H7 (cell line): ENCODE data around the gene CELF2. TPM values are rescaled to one million over a fixed set of nuclear protein-coding genes. Genes with fewer than 3 reads are reported as not detected.
A peak's percentile ranks its signal among the peaks of the same experiment; 100 is the strongest.

ENCODE experiments used
- DNase-seq: peaks from one replicate; pipeline ENCODE4 v3.0.0; 2012
- H3K27me3 ChIP-seq: 2 replicates; pipeline ENCODE4 v1.6.0; 2011; ENCODE audit warnings: mild to moderate bottlenecking, low read length; ENCODE audit not compliant: control insufficient read depth, insufficient read depth
- H3K36me3 ChIP-seq: replicated peaks from 2 replicates; pipeline ENCODE4 v1.5.1; 2011; ENCODE audit warnings: low read length; ENCODE audit not compliant: control insufficient read depth, insufficient read depth
- H3K4me3 ChIP-seq: 2 replicates; pipeline ENCODE4 v1.5.1; 2011; ENCODE audit warnings: low read depth, mild to moderate bottlenecking, control low read depth, low read length, moderate library complexity; ENCODE audit not compliant: insufficient read depth
- total RNA-seq: library from RNA; depleted of rRNA; stranded (reverse); fragments of >200 nt; shearing (Covaris generic); gene quantifications from 2 replicates; pipeline ENCODE4 v1.2.3, GENCODE V29; 2014

Gene CELF2
- total RNA-seq, 1 experiment from 2014 or later: 8.5 TPM

DNA sequence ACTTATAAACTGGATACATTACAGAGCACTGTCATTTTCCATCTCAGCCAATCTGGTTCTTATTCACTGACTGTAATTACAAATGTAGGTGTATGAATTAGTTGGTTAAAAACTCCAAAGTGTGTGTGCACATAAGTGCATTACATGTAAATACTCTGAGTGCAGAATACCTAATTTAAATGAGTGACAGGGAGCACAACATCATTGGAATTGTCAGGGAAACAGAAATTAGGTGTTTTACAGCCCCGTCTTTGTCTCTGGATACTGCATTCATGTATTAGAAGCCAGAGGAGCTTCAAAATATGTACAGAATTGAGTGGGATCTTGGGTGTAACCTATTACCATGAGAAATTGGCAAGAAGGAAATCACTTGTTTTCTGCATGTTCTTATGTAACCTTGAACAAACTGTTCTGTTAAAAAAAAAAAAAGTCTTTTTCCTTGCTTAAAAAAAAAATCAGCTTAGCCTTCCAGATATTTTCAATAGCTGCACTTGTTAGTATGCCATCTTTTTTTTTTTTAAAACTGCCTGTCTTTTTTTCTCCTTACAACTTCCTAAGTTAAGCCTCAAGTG, 31.1 kb downstream of the CELF2 start:
- Histone ChIP-seq H3K4me3 (no peak overlapping the region), H3K27me3 (no peaks in the 10 kb centered on the region), H3K36me3 (no peaks in the 10 kb centered on the region)
- no peak for DNase-seq

DNA sequence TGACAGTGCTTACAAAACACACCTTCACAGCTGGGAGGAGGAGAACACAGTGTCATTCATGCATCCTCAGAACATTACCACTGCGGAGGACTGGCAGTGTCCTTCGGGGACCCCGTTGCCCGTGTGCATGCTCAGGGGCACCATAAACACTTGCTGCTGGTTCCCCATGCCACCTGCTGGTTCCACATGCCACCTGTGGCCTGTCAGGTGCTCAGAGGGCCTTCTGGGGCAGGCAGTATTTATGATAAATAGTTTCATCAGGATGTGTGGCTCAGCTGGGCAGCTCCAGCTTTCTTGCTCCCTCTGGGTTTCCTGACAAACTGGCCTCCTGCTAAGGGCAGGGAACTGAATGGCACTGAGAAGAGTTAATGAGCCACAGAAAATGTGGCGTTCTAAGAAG, 32.1 kb downstream of the CELF2 start:
- Histone ChIP-seq H3K27me3 (no peaks in the 10 kb centered on the region), H3K4me3 (no peak overlapping the region), H3K36me3 (no peaks in the 10 kb centered on the region)
- DNase-seq: no peak

DNA sequence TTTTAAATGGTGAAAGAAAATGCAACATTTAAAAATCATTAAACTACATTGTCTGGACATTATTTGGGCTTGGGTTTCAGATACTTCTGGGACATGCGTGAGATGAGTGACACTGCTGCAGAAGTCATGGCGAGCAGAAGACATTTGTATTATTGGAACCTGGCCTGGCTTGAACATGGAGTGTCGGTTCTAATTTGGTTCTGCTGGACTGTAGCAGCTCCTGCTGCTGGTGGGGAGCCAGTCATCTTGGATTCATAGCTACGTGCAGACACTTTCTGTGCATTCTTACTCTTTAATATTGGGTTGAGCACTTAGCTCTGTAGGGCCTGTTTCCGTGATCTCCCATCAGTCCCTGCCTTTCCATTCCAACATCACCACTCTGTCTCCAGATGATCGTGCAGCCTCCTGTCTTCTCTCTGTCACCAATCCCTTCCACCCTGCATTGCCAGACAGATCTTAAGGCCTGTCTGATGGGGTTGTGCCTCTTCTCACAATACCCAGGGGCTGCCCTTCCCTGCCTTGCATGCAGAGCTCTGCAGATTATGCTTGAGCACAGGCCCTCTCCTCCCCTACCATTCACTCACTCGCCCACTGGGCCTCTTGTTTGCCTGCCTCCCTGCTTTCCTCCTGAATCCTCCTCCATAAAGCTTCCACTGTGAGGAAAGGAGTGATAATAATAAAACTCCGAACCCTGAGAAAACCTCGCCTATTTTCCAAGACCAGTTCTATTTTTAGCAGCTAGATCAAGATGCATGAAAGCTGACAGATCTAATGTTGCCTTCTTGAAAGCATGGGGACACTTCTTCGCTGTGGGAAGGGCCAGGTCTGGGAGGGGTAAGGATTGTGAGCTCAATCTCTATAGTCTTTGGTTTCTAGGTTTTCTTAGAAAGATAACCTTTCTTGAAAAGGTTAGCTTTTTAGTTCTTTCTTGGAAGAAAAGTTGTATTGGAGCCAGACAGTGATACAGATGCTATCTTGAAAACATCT, 32.9 kb downstream of the CELF2 start:
- Histone ChIP-seq H3K4me3 (no peak overlapping the region), H3K36me3 (no peaks in the 10 kb centered on the region), H3K27me3 (no peaks in the 10 kb centered on the region)
- DNase-seq: no peak

DNA sequence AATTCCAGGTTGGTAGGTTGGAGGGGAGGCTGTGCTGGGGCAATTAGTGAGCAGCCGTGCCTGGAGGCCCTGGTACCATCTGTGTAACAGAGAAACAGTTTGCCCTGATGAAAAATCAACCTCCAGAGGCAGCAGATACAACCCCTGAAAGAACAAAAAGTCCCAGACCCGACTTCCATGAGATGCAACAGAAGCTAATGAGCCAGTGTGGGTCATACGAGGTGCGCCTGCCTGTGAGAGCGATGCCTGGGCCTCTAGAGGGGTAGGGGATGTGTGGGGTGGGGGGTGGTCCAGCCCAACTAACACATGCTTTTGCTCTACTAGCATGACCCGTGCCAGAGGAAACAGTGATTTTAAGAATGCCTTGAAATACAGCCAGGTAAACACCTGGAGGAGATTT, 39.3 kb downstream of the CELF2 start:
- Histone ChIP-seq H3K4me3 (no peak overlapping the region), H3K36me3 (no peaks in the 10 kb centered on the region), H3K27me3 (no peaks in the 10 kb centered on the region)
- peak; percentile 26 for DNase-seq

DNA sequence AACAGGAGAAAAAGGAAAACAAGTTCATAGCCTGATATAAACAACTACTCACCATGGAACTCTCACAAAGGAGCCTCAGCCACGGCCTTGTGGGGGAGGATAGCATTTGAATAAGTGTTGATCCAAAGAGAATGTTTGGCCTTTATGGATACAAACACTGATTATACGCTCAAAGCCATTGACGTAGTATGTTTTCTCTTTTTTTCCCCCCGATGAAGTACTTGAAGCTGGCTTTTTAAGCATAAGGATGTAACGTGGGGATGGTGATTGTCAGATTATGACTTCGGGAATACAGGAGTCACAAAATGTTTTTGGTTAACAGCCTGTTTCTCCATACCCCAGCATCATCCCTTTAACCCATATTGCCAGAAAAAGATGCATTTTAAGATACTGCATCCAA, 39.8 kb downstream of the CELF2 start:
- DNase-seq: no peak
- no peaks in the 10 kb centered on the region for H3K27me3 ChIP-seq
- no peaks in the 10 kb centered on the region for H3K36me3 ChIP-seq
- no peak overlapping the region for H3K4me3 ChIP-seq

DNA sequence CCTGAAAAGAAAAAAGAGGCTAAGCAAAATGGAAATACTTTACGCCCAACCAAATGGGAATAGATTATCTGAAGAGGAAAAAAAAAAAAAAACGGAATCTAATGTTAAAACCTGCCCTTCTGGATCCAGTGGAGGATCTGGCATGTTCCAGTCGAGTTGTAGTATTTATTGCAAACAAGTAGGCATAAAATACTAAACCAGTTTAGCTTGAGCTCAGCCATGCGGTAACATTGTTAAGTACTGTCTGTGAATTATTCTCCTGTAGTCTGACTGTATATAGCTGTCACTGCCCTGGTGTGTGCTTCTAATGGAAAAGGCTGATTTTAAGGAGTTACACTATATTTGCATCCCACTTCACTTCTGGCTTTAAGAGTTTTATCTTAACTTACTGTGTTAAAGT, 40.3 kb downstream of the CELF2 start:
- DNase-seq: no peak
- no peaks in the 10 kb centered on the region for H3K27me3 ChIP-seq
- no peak overlapping the region for H3K4me3 ChIP-seq
- H3K36me3 ChIP-seq: no peaks in the 10 kb centered on the region

DNA sequence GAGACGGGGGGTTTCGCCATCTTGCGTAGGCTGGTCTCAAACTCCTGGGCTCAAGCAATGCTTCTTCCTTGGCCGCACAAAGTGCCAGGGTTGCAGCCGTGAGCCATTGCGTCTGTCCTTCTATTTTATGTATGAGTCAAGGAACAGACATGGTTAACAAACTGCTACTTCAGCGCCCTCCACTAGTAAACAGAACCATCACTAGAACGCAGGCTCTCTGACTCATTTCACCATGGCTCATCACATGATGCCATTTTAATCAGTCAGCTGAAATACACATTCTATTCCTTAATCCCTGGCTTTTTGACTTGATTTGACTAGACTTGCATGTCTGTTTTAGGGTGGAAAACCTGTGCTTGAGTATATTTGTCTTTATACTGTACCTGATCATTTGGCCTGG, 41.3 kb downstream of the CELF2 start:
- no peak for DNase-seq
- no peak overlapping the region for H3K4me3 ChIP-seq
- H3K27me3 ChIP-seq: no peaks in the 10 kb centered on the region
- no peaks in the 10 kb centered on the region for H3K36me3 ChIP-seq

DNA sequence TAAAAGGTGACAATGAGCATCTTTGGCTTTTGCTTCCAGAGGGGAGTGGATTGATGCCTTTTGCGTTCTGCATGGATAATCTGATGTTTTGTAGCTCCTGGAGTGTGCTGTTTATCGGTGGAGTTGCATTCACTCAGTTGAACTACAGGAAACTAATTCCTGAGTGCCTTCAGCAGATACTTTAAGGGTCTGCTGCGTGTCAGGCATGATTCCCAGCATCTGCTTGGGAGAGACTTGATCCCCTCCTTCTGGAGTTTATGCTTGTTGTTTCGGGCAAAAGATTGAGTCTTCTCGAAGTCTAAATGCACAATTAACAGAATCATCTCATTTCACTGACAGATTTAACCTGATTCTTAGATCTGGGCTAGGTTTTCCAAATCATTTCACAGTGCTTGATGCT, 46.2 kb downstream of the CELF2 start:
- no peak for DNase-seq
- Histone ChIP-seq H3K36me3 (no peaks in the 10 kb centered on the region), H3K27me3 (no peaks in the 10 kb centered on the region), H3K4me3 (no peak overlapping the region)

DNA sequence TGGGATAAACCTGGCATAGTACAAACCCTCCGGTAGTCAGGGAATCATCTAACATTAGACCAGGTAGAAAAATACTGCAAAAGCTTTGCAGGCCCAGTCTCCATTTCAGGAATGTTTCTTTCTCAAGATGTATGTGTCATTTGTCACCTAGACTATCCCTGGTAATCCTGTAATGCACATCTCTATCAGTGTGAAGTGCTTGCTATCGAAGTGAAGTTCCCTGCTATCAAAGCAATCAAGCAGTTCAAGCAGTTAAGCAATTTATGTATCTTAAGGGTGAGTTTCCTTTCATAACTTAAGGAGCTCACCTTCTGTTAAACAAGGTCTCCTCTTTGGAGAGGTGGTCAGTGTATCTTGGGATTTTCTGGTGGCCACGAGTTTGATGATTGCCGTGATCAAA, 47.2 kb downstream of the CELF2 start:
- Histone ChIP-seq H3K4me3 (no peak overlapping the region), H3K27me3 (no peaks in the 10 kb centered on the region), H3K36me3 (no peaks in the 10 kb centered on the region)
- DNase-seq: no peak

DNA sequence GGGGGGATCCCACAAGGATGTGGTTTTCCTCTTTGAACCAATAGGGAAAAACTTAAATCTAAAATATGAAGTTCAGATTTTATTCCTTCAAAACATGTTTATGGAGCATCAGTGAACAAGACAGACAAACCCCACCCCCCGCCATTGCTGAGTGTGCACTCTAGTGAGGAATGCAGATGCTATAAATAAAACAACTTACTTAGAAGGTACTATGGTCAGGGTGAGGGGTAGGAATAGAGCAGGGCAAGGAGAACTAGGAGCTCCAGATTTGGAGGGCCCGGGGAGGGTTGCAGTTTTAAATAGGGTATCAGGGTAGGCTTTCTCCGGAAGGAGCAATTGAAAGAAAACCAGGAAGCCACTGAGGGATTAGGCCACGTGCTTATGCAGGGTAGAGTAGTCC, 47.9 kb downstream of the CELF2 start:
- Histone ChIP-seq H3K36me3 (no peaks in the 10 kb centered on the region), H3K27me3 (no peaks in the 10 kb centered on the region), H3K4me3 (no peak overlapping the region)
- DNase-seq: no peak

DNA sequence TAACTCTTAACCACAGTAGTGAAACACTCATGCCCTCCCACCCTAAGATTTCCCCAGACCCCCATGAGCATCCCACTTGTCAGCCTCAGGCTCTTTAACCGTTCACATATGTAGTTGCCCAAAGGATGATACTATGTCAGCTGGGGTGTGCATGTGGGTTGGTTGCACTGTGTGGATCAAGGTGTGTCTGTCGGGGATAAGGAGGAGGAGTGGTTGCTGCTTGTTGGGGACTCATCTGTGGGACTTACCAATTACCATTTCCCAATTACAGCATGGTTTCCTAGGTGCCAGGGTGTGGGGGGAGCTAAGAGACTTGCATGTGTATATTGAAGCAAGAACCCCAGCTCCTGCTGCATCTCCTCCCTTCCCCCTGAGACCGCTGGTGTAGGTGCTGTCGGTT, 48.8 kb downstream of the CELF2 start:
- Histone ChIP-seq H3K36me3 (no peaks in the 10 kb centered on the region), H3K4me3 (no peak overlapping the region), H3K27me3 (no peaks in the 10 kb centered on the region)
- no peak for DNase-seq

DNA sequence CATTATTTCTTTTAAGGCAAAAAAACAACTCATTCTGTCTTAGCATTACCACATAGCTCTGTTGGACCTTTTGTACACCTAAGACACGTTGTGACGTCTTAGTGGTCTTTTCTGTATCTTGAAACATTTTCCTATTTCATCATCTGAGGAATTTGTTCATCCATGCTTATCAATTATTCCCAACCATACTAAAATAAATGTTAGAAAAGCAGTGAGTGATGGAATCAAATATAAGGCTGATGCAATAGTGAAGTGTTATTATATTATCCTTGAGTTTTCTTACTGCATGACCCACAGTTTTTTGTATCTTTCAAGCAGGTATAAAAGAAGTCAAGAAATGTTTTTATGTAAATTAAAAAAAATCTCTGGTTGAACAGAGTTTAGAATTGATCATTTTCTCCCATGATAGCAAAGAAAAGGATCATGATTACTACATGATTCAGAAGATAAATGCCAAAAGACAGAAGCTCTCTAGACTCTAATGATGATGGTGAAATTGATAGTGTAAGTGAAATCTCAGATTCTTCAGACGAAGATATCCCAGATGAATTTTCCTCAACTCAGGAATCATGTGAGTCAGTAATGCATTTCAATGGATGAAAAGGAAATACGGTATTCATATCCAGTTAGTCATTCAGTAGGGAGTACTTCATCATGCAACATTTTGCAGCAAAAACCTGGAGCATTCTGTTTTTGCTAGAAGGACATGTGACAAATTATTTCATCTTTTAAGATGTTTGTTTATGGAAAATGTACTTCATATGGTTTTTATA, 51.4 kb downstream of the CELF2 start:
- no peaks in the 10 kb centered on the region for H3K36me3 ChIP-seq

DNA sequence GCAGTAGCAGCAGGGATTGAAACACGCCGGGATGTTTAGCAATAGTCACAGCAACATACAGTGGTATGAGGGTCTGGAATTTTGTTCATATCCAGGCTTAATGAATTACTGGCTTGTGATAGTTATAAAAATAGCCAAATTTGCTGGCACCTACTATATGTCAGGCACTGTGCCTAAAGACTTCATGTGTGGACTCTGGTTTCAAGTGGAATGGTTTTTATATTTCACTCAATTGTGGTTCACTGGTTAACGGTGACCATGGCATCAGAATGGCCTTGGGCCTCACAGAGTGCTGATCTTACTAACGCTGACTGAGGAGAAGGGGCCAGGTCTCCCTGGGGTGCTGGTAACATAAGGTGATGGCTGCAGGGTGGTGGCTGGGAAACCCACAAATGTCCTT, 55.7 kb downstream of the CELF2 start:
- Histone ChIP-seq H3K4me3 (no peak overlapping the region), H3K36me3 (no peaks in the 10 kb centered on the region), H3K27me3 (no peaks in the 10 kb centered on the region)
- DNase-seq: no peak

More for the DNA sequence above, 51.4 kb downstream of the CELF2 start:
- Histone ChIP-seq H3K4me3 (no peak overlapping the region), H3K27me3 (no peaks in the 10 kb centered on the region)
- DNase-seq: no peak

DNA sequence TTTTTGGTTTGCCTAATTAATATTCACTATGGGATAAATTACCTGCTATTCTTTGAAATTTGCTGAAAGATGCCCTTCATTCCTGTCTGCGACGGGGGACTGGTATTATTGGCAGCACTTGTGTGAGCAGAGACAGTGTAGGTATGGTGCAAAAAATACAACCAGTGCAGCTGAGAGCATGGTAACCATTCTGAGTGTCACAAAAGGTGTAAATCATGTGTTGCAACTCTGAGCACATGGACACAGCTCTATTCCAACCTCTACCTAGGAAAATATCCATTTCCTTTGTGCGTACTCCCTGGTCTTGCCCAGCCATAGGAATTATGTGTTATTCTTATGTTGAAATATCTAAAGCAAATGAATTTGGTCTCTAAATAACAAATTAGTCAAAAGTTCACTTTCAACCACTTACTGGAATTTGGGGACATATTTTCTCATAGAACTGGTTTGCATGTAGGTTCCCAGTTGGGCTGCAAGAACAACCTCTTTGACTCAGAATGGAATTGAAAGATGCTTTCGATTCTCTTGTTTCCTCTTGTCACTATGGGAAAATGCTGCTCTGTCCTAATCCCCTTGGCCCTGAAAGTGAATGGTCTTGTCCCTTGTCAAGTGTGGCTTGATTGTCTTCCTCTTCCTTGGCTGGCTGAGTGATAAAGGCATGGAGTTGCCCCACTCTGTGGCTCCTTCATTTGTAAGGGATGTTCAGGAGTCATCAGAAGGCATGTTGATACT, 57.0 kb downstream of the CELF2 start:
- Histone ChIP-seq H3K4me3 (no peak overlapping the region), H3K36me3 (no peaks in the 10 kb centered on the region), H3K27me3 (no peaks in the 10 kb centered on the region)
- no peak for DNase-seq
